ENCODE measurements around the gene RAB11FIP4.
"Not testable (repeated sequence)": the region's sequence is repeated elsewhere in the genome, so short reads cannot be mapped to it uniquely, and the experiment has no call there.

Gene RAB11FIP4

DNA sequence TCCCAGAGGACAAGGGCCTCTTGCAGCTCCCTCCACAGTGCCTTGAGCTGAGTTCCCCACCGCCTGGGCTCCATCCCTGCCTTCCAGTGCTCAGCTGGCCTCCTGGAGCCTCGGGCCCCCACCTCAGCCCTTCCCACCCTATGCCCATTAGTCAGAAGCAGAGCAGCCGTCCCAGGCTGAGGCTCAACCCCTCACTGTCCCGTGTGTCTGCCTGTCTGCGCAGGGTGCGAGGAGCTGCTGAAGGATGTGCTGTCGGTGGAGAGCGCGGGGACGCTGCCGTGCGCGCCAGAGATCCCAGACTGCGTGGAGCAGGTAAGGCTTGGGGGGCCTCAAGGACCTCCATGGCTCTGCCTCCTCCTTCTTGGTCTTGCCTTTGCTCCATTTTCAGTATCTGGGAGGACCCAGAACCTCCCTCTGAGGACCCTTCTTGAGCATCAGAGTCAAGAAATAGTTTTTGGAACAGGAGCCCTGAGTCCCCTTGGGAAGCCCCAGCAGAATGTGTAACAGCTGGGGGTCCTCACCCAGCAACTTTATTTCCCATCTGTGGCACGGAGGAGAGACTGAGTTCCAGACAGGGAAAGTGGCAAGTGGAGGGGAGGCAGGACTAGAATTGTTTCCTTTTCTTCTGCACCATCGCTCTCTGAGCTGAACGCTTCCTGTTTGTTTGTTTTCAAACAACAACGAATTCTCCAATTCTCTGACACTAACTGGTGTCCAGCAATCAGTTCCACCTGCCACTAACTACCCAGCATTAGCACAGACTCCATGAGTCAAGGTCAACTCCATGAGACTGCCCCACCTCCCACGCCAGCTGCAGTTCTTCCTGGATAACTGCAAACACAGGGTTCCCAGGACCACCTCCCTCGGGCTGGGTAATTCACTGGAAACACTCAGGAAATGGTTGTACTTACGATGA lies 42.6 kb downstream of the RAB11FIP4 start:
- FAIRE-seq = no peak

DNA sequence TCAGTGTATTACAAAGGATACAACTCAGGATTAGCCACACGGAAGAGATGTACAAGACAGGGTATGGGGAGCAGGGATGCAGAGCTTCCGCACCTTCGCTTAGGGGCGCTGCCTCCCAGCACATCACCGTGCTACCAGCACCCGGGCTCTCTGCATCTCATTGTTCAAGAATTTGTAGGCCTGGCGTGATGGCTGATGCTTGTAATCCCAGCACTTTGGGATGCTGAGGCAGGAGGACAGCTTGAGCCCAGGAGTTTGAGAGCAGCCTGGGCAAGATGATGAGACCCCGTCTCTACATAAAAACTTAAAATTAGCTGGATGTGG lies 43.2 kb downstream of the RAB11FIP4 start:
- no peak for FAIRE-seq

DNA sequence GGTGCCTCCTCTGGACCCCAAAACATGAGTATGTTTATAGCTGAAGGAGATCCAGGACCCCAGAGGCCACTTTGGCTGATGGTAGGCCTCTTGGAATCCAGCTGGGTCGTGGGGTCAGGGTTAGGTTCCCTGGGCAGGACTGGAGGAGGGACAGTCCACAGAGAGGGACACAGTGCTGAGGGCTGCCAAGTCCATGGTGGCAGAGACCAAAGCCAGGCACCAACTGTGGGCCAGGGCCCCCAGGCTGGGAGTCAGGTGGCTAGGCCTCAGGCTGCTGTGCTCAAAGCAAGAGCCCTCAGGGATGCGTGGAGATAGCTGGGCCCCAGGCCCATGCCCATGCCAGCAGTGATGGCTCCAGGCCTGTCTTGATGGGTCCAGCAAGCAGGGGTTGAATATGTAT lies 44.1 kb downstream of the RAB11FIP4 start:
- FAIRE-seq = no peak

DNA sequence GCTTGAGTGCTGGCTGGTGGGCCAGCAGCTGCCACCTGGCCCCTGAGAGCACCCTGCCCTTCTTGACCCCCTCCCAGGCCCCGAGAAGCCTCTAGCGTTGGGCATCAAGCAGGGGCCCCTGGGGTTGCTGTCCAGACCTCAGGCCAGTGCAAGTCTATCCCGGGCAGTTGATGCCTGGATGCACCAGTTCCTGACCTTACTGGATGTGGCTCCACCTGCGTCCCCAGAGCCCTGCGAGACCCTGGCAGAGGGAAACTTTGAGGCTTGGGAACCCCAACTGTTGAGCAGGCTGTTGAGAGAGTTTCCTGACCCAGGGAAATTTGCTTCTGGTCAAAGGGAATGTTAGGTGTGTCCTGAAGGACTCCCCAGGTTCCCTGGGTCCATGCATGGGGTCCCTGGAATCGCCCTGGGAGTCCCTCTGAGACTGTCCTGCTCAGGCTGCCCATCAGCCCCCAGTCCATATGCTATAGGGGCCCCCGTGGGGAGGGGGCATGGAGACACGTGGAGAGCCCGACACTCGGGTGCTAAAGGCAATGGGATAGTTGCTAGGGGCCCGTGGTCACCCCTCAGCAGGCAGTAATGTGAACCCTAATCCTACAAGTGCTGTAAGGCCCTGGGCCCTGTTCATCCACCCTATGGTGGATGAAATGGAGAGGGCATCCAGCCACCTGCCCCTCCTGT lies 46.4 kb downstream of the RAB11FIP4 start:
- FAIRE-seq = no peak

DNA sequence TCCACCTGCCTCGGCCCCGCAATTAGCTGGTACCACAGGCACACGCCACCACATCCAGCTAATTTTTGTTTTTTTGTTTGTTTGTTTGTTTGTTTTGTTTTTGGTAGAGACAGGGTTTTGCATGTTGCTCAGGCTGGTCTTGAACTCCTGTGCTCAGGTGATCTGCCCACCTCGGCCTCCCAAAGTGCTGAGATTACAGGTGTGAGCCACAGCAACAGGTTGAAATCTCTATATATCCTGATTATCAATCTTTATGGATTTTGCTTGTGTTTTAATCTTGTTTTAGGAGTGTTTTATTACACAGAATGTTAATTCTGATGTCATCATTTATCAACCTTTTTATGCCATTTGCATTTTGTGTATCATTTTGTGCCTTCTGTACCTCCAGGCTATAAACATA lies 48.2 kb downstream of the RAB11FIP4 start:
- no peak for FAIRE-seq

DNA sequence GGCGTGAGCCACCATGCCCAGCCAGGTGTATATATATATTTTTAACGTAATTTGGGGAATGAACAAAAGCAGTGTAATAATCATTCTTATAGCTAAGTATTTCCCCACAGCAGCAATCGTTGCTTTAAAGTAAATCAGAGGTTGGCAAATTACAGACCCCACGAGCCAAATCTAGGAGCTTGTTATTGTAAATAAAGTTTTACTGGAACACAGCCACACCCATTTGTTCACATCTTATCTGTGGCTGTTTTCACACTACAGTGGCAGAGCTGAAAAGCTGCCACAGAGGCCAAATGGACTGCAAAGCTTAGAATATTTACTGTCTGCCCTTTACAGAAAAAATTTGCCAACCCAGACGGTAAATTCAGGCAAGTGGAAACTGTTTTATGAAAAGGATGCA lies 50.8 kb downstream of the RAB11FIP4 start:
- no peak for FAIRE-seq

DNA sequence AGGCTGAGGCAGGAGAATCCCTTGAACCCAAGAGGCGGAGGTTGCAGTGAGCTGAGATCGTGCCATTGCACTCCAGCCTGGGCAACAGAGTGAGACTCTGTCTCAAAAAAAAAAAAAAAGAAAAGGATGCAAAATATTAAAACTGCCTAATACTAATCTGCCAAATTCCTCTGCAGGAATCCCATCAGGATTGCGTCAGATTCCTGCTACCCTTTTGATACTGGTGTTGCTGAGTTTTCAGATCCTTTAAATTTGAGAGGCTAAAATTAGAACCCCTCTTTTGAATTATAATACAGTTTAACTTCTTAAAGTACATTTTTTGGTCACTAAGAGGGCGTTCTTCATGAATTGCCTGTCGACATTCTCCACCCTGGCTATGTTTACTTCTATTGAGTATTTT lies 51.4 kb downstream of the RAB11FIP4 start:
- not testable (repeated sequence) for FAIRE-seq

DNA sequence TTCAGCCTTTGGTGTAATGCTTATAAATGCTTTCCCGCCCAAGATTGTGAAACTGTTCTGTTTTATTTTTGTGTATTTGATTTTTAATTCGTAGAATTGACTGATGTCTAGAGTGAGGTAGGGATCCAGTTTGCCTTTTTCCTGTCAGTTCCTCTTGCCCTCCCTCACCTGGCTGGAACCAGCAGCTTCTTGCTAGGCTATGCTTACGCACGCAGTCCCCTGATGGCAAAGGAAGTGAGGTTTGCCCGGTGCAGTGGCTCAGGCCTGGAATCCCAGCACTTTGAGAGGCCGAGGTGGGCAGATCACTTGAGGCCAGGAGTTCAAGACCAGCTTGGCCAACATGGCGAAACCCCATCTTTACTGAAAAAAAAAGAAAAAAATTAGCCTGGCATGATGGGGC lies 51.9 kb downstream of the RAB11FIP4 start:
- no peak for FAIRE-seq

DNA sequence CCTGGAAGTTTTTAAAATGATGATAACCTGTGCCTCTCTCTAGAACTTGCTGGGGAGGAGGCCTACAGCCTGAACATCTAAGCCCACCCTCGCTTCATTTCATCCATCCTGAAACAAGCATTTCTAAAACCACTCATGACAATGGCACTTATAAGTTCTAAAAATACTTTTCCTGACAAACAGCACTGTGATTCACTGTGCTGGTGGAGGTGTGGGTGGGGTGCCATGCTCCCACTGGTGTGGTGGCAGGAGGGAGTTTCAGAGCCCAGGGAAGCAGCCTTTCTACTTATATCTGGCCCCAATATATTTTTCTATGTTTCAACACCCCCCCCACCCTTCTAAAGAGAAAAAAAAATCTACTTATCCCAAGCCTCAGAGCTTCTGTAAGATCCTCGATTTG lies 52.6 kb downstream of the RAB11FIP4 start:
- FAIRE-seq = no peak

DNA sequence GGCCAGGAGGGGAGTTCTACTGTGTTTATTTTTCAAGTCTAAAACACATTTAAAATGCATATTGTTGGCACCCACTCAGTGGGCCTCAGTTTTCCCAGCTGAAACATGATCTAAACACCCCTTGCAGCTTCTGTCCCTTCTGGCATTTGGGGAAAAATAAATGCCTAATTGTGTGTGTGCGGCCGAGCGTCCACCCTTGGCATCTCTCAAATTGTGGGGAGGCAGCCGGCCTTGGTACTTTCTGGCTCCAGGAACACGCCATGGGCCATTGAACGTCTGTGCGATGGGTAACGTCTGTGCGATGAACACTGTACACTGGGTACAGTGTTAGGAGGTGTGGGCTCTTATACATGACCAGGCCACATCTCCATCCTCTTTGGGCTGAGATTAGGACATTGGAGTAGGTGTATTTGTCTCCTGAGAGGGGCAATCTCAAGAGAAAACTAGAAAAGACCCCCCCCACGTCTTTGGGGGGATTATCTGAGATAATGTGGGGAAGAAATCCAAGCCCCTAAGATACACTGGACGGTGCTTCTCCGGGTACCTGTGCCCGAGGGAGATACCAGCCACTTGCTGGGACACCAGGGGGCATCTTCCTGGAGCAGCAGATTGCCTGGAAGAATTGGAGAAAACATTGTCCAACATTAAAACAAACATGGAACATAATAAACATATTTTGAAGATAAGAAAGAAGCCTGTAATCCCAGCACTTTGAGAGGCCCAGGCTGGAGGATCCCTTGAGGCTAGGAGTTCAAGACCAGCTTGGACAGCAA lies 54.9 kb downstream of the RAB11FIP4 start:
- FAIRE-seq = no peak

DNA sequence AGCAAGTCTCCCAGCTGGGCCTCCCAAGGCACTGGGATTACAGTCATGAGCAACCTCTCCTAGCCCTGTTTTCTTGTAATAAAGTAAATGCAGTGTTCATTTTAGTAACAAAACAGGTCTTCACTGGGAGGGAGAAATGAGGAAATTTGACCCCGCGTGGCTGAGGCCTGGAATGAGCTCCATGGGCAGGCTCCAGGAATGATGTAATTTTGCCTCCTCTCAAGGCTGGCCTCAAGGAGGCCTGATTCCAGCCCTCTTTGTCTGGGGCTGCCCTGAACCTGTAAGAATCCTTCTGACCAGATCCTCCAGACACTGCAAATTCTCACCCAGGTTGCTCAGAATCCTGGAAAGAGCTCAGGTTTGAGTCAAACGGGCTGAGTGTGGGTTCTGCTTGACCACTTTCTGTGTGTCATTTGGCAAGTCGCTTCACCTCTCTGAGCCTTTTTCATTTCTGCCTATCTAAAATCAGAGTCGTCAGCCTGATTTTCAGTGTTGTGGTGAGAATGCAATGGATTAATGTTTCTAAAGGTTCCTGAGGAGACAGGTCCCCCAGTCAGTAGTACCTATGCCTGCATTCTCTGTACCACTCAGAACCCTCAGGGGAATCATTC lies 57.1 kb downstream of the RAB11FIP4 start:
- no peak for FAIRE-seq

DNA sequence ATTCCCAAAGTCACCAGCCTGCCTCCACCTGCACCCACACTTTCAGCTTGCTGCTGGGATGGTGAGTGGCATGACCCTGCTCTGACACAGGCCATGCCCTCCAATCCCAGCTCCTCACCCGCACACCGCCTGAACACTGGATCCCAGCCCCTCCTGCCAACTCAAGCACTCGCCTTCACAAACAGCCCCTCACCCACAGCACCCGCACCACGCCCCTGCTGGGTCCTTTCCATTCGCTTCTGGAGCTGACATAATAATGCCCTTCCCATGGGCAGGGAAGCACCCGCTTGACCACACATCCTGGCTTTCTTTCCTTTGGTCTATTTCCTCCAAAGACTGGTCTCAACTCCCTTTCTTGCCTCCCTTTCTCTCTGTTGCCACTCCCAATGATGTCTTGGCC lies 57.6 kb downstream of the RAB11FIP4 start:
- no peak for FAIRE-seq

DNA sequence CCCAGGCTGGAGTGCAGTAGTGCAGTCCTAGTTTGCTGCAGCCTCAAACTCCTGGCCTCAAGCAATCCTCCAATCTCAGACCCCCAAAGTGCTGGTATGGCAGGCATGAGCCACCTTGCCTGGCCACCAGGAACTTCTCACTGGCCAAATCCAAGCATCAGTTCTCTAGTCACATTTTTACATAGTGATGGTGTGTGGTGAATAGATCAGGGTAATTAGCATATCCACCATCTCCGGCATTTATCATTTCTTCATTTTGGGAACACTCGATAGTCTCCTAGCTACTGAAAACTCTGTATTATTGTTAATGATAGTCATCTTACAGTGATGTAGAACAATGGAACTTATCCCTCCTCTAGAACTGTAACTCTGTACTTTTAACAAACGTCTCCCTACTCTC lies 58.3 kb downstream of the RAB11FIP4 start:
- no peak for FAIRE-seq

DNA sequence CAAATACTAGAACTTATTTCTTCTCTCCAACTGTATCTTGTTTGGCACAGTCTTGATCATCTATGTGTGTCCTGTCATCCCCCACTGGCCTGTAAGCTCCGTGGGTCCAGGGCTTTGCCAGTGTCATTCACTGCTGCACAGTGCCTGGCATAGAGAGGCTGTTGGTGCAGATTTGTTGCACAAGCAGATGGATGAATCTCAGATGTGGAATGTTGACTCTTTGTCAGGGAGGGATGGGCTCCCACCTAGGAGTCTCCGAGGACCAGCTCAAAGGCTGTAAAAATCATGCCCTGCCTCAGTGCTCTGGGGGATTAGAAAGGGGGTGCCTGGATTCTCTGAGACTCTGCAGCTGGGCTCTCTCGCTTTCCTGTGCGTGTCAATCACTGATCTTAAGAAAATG lies 60.6 kb downstream of the RAB11FIP4 start:
- no peak for FAIRE-seq

DNA sequence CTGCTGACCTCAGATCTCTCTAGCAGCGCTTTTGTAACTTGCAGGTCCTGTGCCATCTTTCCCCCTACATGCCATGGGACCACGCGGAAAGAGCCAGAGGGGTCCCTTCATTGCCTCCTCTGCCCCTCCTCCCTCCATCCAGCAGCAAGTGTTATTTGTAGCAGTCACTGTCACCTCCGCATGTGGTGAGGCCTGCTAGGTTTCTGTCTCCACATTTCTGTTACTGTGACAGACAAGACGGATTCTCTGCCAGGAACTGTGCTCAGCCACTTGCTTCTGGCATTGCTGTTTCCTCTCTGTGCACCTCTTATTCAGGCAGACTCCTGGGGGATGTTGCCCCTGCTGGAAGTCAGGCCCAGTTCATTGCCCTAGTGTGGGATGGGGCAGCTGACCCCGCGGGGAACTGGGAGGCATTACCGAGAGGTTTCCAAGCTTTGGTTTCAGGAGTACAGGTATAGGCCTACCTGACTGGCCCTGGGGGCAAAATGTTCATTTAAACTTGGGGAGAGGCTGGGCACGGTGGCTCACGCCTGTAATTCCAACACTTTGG lies 61.2 kb downstream of the RAB11FIP4 start:
- no peak for FAIRE-seq

DNA sequence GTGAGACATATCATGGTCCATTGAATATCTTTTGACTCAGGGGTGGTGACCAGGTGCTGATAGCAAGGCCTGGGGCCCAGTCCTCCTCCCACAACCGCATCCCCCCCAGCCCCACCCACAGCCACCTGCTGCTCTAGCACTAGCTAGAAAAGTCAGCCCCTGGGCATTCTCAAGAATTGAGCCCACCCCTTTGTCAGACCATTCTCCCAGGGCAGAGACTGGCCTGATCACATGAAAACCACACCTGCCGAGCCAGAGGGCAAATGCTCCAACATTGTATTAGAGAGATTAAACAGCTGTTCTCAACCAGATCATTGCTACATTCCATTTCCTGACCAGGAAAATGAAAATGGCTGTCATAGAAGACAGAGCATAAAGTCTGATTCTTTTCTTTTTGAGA lies 62.4 kb downstream of the RAB11FIP4 start:
- no peak for FAIRE-seq

DNA sequence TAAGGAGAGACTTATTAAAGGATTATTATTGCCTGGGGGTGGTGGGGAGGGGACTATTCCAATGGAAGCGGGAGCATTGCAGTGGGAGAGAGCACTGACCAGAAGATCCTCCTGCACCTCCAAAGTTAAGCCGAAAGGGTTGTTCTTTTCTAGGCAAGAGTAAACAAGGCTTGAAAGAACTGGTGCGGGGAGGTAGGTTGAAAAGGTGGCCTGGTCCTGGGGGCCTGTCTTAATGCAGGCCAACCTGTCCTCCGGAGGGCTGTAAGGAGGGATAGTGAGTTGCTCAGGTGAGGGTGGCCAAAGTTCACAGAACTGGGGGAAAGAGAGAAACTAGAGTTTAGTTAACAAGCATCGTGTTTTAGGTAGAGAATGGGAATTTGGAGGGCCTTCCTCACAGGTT lies 65.3 kb downstream of the RAB11FIP4 start:
- no peak for FAIRE-seq

DNA sequence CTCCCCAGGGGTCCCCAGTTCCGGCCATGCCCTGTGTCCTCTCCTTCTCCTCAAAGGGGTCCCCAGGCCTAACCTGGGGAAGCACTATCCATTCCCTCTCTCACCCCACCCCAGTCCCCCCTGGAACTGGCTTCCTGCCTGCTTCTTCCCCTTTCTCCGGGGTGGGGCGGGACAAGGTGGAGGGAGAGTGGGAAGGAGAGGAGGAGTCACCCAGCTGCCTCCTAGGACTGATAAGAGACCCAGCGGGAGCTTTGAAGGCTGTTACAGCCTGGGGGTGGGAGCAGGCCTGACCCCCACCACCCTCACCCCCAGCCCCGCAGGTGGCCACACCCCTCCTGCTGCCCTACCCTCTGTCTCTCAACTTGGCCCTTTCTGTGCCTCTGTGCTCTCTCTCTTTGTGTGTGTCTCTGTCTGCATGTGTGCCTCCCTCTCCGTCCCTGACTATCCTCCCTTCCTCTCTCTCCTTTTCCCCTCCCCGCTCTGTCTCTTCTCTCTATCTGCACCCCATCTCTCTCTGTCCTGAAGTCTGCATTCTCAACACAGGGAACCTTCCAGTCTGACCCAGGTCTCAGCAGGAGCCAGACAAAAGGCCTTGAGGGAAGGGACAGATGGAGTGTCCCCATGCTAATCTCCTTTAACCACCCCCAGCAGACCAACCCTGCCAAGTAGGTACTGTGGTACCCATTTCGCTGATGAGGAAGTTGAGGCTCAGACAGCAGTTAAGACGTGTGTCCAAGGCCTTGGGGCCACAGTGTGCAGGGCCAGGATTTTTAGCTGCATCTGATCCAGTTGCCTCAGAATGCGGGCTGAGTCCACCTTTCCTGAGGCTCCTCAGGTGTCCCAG lies 66.1 kb downstream of the RAB11FIP4 start:
- no peak for FAIRE-seq

DNA sequence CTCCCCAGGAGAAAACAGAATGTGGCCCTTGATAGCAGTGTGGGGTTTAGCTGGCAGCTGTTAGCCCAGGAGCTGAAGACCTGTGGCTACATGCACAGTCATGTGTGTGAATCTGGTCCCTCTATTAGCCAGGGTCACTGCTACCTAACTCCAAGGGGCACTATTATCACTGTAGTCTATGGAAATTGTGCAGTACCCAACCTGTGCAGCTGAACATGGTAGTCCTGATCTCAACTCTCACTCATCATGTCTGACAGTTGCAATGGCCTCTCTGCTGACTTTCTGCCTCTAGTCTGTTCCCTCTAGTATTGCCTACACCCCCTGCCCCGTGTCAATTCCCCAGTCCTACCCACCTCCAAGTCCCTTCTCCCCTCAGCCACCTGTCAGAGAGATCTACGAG lies 67.4 kb downstream of the RAB11FIP4 start:
- FAIRE-seq = no peak

DNA sequence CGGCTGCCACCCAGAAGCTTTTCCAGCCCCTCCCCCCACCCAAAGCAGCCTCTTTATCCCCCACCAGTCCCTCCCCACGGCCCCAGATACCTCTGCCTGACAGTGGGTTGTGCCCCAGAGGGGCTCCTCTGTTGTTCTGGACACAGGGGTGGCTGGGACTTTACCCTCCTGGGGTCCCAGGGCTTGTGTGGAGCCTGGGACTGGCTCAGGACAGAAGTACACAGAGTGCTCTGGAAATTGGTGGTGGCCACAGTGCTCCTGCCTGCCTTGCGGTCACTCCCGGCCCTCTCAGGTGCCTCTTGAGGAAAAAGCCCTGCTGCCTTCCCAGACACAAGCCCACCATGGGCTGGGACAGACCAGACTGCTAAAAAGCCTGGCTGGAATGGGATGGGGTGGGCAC lies 68.2 kb downstream of the RAB11FIP4 start:
- no peak for FAIRE-seq

DNA sequence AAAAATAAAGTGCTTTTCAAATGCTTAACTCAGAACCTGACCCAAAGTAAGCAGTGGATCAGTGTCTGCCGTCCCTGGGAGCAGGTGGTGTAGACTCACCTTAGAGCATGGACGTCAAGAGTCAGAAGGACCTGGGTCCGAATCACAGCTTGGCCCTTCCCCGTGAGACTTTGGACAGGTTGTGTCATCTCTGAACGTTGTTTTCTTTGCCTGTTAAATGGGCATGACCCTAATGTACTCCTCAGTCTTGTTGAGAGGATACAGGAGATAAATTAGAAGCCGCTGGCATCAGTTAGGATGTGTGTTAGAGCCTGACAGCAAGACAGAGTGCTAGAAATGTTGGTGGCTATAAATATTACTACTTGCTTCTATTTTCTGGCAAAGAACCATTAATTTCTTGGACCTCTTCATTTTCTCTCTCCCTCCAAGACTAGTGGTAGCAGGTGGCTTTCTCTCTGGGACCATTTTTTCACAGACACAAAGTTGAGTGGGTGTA lies 68.8 kb downstream of the RAB11FIP4 start:
- no peak for FAIRE-seq

Data from endometrium (tissue), 2 donors.